K562 (cell line): ENCODE measurements around the gene SLC35E3. TPM values are rescaled to one million over a fixed set of nuclear protein-coding genes. Genes with fewer than 3 reads are reported as not detected.

Experiments
- ATF1 ChIP-seq, 2 experiments: fragments of 450-650 bp in 1 of 2; IDR thresholded peaks; 2 replicates each; pipeline ENCODE4 v1.6.1; 2016; ENCODE audit warnings: missing compliant biosample characterization in 1 of 2, missing genetic modification characterization in 1 of 2
- BHLHE40 ChIP-seq: IDR thresholded peaks from 2 replicates; pipeline ENCODE4 v1.6.1; 2011; ENCODE audit warnings: low read length, improper control_type of control experiment
- DPF2 ChIP-seq: fragments of 450-650 bp; IDR thresholded peaks from 2 replicates; pipeline ENCODE4 v1.6.1; 2016
- HLTF ChIP-seq: fragments of 450-650 bp; IDR thresholded peaks from 2 replicates; pipeline ENCODE4 v1.6.1; 2016
- HNRNPUL1 ChIP-seq: fragments of 200-400 bp; formaldehyde crosslinking; IDR thresholded peaks from 2 replicates; pipeline ENCODE4 v1.6.1; 2017; ENCODE audit warnings: low read length
- LEF1 ChIP-seq: fragments of 450-650 bp; IDR thresholded peaks from 2 replicates; pipeline ENCODE4 v1.6.1; 2016; ENCODE audit warnings: mild to moderate bottlenecking
- NFRKB ChIP-seq: fragments of 450-650 bp; IDR thresholded peaks from 2 replicates; pipeline ENCODE4 v1.6.1; 2016; ENCODE audit warnings: low read depth
- NR1H2 ChIP-seq: sonication (generic); formaldehyde crosslinking; IDR thresholded peaks from 2 replicates; pipeline ENCODE4 v1.4.0; 2020; ENCODE audit warnings: mild to moderate bottlenecking, missing genetic modification reagents
- RBBP5 ChIP-seq: fragments of 200-600 bp; sonication (generic); IDR thresholded peaks from 2 replicates; pipeline ENCODE4 v1.6.1; 2012; ENCODE audit warnings: borderline replicate concordance, mild to moderate bottlenecking, low read length, control low read depth, inconsistent platforms; ENCODE audit not compliant: insufficient read depth, poor library complexity, severe bottlenecking
- SMARCB1 ChIP-seq: IDR thresholded peaks from 2 replicates; pipeline ENCODE4 v1.6.1; 2011; ENCODE audit warnings: improper control_type of control experiment, low read depth; ENCODE audit not compliant: insufficient read length
- SP1 ChIP-seq: sonication (generic); formaldehyde crosslinking; IDR thresholded peaks from 2 replicates; pipeline ENCODE4 v1.8.1; 2022; ENCODE audit warnings: mild to moderate bottlenecking, missing genetic modification reagents
- TCF7 ChIP-seq: sonication (generic); IDR thresholded peaks from 2 replicates; pipeline ENCODE4 v1.6.1; 2016; ENCODE audit warnings: antibody characterized with exemption, borderline replicate concordance
- ZNF589 ChIP-seq: fragments of 200-800 bp; sonication (Bioruptor generic); IDR thresholded peaks from 2 replicates; pipeline ENCODE4 v1.6.1; 2016; ENCODE audit warnings: low read depth, missing genetic modification characterization, missing compliant biosample characterization
- ZNF699 ChIP-seq: fragments of 250-450 bp; sonication (Bioruptor Pico); IDR thresholded peaks from 2 replicates; pipeline ENCODE4 v1.8.0; 2021; ENCODE audit warnings: mild to moderate bottlenecking, moderate library complexity; ENCODE audit not compliant: insufficient replicate concordance
- polyA plus RNA-seq, 8 experiments: library from polyadenylated mRNA; depleted of rRNA in 4 of 8; stranded (reverse) in 5 of 8; unstranded in 3 of 8; fragments of >200 nt; fragmentation: Nextera tagmentation in 2 of 8; fragmentation: Illumina TruSeq in 1 of 8; extraction: Ambion mirVana in 2 of 8; extraction: Trizol in 1 of 8; gene quantifications; 2 replicates each; pipeline versions ENCODE4 v1.2.1 to v1.2.3, GENCODE V29; 2011 to 2014; ENCODE audit warnings: inconsistent platforms in 1 of 8, missing spikeins in 1 of 8
- total RNA-seq, 7 experiments: library from RNA; depleted of rRNA in 6 of 7; stranded (reverse); fragments of >200 nt in 6 of 7; fragmentation: Illumina TruSeq in 2 of 7; extraction: Trizol in 2 of 7; gene quantifications; 2 replicates each; pipeline versions ENCODE4 v1.2.1 to v1.2.3, GENCODE V29; 2011 to 2021; ENCODE audit warnings: low replicate concordance in 1 of 7
- TF ChIP-seq, protein P1 (sequence below): sonication (generic); formaldehyde crosslinking; IDR thresholded peaks from 2 replicates; pipeline ENCODE4 v1.8.0; 2022; ENCODE audit warnings: missing genetic modification reagents, mild to moderate bottlenecking, moderate library complexity, borderline replicate concordance
- TF ChIP-seq, protein P2 (sequence below), 2 experiments: IDR thresholded peaks; 2 replicates each; pipeline ENCODE4 v1.6.1; 2012; ENCODE audit warnings: improper control_type of control experiment in 2 of 2, low read depth in 2 of 2, low read length in 2 of 2, borderline replicate concordance in 1 of 2
- TF ChIP-seq, protein P3 (sequence below), 2 experiments: fragments of 450-650 bp; conservative IDR thresholded peaks; 2 replicates each; pipeline ENCODE4 v1.6.1; 2017; ENCODE audit warnings: mild to moderate bottlenecking in 2 of 2, moderate library complexity in 2 of 2
- TF ChIP-seq, protein P4 (sequence below): fragments of 200-800 bp; sonication (Bioruptor generic); IDR thresholded peaks from 2 replicates; pipeline ENCODE4 v1.6.1; 2017; ENCODE audit warnings: missing genetic modification characterization, missing compliant biosample characterization
- TF ChIP-seq, protein P5 (sequence below), 2 experiments: fragments of 450-650 bp in 1 of 2; sonication (generic) in 1 of 2; formaldehyde crosslinking in 1 of 2; IDR thresholded peaks in 1 of 2; conservative IDR thresholded peaks in 1 of 2; 2 replicates each; pipeline versions ENCODE4 v1.6.1 to v1.8.1; 2016 to 2023; ENCODE audit warnings: mild to moderate bottlenecking in 2 of 2, moderate library complexity in 2 of 2, inconsistent platforms in 1 of 2, missing genetic modification reagents in 1 of 2

SLC35E3 gene
- total and polyA plus RNA-seq, 9 of the 15 experiments (the other 6 are each of a cell fraction or from before 2014, with no cell fraction given) = 1.2 to 5.9 (median 3.8) TPM

DNA sequence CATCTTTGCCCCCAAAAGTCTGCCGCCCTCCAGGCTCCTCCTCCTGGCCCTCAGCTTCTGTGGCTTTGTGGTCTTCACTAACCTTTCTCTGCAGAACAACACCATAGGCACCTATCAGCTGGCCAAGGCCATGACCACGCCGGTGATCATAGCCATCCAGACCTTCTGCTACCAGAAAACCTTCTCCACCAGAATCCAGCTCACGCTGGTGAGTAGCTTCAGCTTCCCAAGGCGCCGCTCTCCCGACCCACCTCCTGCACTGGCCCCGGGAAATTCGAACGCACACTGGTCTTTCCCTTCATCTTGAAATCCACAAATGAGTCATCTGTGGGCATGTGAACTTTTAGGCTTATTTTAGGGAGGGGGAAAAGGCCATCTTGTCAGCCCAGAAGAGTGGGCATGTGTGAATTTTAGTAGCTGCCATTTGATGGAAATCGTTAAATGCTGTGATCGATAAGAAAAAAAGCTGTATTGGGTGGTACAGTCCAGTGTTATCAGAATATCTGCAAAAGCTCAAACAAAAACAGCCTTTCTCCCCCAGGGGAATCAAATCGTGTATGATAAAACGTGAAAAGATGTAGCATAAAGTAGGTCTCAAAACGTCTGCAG lies 700 bp downstream of the SLC35E3 start (continued):
- TF ChIP-seq, protein P1, sequence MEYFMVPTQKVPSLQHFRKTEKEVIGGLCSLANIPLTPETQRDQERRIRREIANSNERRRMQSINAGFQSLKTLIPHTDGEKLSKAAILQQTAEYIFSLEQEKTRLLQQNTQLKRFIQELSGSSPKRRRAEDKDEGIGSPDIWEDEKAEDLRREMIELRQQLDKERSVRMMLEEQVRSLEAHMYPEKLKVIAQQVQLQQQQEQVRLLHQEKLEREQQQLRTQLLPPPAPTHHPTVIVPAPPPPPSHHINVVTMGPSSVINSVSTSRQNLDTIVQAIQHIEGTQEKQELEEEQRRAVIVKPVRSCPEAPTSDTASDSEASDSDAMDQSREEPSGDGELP (CRISPR knock-in tag) = peak; percentile 81; the same call in 1 of the 2 replicates
- TF ChIP-seq SP1 (0 out of 2 replicates have a peak, but pooled peaks have one; percentile 36), DPF2 (peak; percentile 58), HNRNPUL1 (no peak), ZNF589 (0 out of 2 replicates have a peak, but pooled peaks have one; percentile 45), HLTF (0 out of 2 replicates have a peak, but pooled peaks have one; percentile 6), TCF7 (no peak; the same call in 1 of the 2 replicates), NFRKB (0 out of 2 replicates have a peak, but pooled peaks have one; percentile 53), NR1H2 (CRISPR knock-in tag) (no peak), SMARCB1 (no peak), LEF1 (0 out of 2 replicates have a peak, but pooled peaks have one; percentile 22), ZNF699 (CRISPR knock-in tag) (no peak), ATF1 (CRISPR knock-in tag; IDR thresholded peaks at IDR 0.05) (no peak), ATF1 (tag; IDR thresholded peaks at IDR 0.05) (no peak), BHLHE40 (0 out of 2 replicates have a peak, but pooled peaks have one; percentile 6), RBBP5 (peak; percentile 3)
- TF ChIP-seq, protein P2, sequence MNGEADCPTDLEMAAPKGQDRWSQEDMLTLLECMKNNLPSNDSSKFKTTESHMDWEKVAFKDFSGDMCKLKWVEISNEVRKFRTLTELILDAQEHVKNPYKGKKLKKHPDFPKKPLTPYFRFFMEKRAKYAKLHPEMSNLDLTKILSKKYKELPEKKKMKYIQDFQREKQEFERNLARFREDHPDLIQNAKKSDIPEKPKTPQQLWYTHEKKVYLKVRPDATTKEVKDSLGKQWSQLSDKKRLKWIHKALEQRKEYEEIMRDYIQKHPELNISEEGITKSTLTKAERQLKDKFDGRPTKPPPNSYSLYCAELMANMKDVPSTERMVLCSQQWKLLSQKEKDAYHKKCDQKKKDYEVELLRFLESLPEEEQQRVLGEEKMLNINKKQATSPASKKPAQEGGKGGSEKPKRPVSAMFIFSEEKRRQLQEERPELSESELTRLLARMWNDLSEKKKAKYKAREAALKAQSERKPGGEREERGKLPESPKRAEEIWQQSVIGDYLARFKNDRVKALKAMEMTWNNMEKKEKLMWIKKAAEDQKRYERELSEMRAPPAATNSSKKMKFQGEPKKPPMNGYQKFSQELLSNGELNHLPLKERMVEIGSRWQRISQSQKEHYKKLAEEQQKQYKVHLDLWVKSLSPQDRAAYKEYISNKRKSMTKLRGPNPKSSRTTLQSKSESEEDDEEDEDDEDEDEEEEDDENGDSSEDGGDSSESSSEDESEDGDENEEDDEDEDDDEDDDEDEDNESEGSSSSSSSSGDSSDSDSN (IDR thresholded peaks at IDR 0.05; ENCODE audit: borderline replicate concordance in 1 of 2, low read depth in 2 of 2, low read length in 2 of 2) = peak in 1 of 2 experiments; percentile 51; a peak in 1 of 4 replicates
- TF ChIP-seq, protein P3, sequence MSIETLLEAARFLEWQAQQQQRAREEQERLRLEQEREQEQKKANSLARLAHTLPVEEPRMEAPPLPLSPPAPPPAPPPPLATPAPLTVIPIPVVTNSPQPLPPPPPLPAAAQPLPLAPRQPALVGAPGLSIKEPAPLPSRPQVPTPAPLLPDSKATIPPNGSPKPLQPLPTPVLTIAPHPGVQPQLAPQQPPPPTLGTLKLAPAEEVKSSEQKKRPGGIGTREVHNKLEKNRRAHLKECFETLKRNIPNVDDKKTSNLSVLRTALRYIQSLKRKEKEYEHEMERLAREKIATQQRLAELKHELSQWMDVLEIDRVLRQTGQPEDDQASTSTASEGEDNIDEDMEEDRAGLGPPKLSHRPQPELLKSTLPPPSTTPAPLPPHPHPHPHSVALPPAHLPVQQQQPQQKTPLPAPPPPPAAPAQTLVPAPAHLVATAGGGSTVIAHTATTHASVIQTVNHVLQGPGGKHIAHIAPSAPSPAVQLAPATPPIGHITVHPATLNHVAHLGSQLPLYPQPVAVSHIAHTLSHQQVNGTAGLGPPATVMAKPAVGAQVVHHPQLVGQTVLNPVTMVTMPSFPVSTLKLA (conservative IDR thresholded peaks at IDR 0.05) = 0 out of 4 replicates have a peak, but pooled peaks of 1 of the 2 experiments have one; percentile 7
- TF ChIP-seq, protein P4, sequence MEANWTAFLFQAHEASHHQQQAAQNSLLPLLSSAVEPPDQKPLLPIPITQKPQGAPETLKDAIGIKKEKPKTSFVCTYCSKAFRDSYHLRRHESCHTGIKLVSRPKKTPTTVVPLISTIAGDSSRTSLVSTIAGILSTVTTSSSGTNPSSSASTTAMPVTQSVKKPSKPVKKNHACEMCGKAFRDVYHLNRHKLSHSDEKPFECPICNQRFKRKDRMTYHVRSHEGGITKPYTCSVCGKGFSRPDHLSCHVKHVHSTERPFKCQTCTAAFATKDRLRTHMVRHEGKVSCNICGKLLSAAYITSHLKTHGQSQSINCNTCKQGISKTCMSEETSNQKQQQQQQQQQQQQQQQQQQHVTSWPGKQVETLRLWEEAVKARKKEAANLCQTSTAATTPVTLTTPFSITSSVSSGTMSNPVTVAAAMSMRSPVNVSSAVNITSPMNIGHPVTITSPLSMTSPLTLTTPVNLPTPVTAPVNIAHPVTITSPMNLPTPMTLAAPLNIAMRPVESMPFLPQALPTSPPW = peak; percentile 26; the same call in 1 of the 2 replicates
- TF ChIP-seq, protein P5, sequence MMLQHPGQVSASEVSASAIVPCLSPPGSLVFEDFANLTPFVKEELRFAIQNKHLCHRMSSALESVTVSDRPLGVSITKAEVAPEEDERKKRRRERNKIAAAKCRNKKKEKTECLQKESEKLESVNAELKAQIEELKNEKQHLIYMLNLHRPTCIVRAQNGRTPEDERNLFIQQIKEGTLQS (IDR thresholded peaks at IDR 0.05) = peak; percentile 86
- TF ChIP-seq, protein P5 (CRISPR knock-in tag; conservative IDR thresholded peaks at IDR 0.05) = no peak
